Measurements from ENCODE around the gene CA10. TPM values are rescaled to one million over a fixed set of nuclear protein-coding genes. Genes with fewer than 3 reads are reported as not detected.

The CA10 gene
- total and polyA plus RNA-seq, 9 of the 15 experiments (the other 6 are each of a cell fraction or from before 2014, with no cell fraction given) = not detected

GRCh38 chr17:51765282-51766135 is 393.0 kb downstream of the CA10 start:
- no peaks in the 10 kb centered on the region for H3K79me2 ChIP-seq (ENCODE audit: control insufficient read depth, insufficient read depth, low read length)
- H3K4me2 ChIP-seq (ENCODE audit: insufficient read depth, low read length) = no peak overlapping the region
- in situ Hi-C loops (cut with MboI) = no loop called here
- no TSS peak for BruUV-seq (replicated peaks)
- intact Hi-C loops (cut with micrococcal nuclease) = no loop called here
- DNase-seq (ENCODE audit: extremely low read depth in 1 of 4, low spot score in 3 of 4) (no peak), ATAC-seq (no peak), FAIRE-seq (no peak)
- no peaks in the 10 kb centered on the region for H3K9me1 ChIP-seq (ENCODE audit: control insufficient read depth, insufficient read depth, low read length)
- H4K20me1 ChIP-seq (replicated peaks; ENCODE audit: control insufficient read depth, insufficient read depth, low read length) = no peaks in the 10 kb centered on the region
- WGBS (ENCODE audit: insufficient coverage, low coverage, missing lambda C conversion rate) = 2% methylated on average over 8 of the region's 8 CpGs
- POLR2A ChIA-PET = interaction anchor here (0.6 kb wide), 1 partner anchor 374 kb away, joined by 3 read pairs; no protein-coding TSS in a partner anchor
- no peaks in the 10 kb centered on the region for H3K9me3 ChIP-seq (replicated peaks; ENCODE audit: control insufficient read depth, insufficient read depth, low read depth, low read length)
- CTCF ChIA-PET (ENCODE audit: low intra/inter-chr PET ratio) = no interaction called here
- no peaks in the 10 kb centered on the region for H3K27me3 ChIP-seq (ENCODE audit: control insufficient read depth in 2 of 2, insufficient read depth in 2 of 2, low read length in 2 of 2)
- H3K4me3 ChIP-seq = no peak overlapping the region
- no peak overlapping the region for H3K27ac ChIP-seq (ENCODE audit: extremely low read depth, low read depth, low read length)
- TF ChIP-seq TARDBP (IDR thresholded peaks at IDR 0.05) = no peak
- TF ChIP-seq BHLHE40 (IDR thresholded peaks at IDR 0.05; ENCODE audit: low read length) = no peak
- no peaks in the 10 kb centered on the region for H3K4me1 ChIP-seq (replicated peaks in 1 of 2; ENCODE audit: control insufficient read depth in 2 of 2, insufficient read depth in 2 of 2, low read length in 2 of 2)
- H2AFZ ChIP-seq (ENCODE audit: low read depth, low read length) = no peak overlapping the region
- no peaks in the 10 kb centered on the region for H3K36me3 ChIP-seq (ENCODE audit: control insufficient read depth, insufficient read depth, low read length)
- H3K9ac ChIP-seq (ENCODE audit: insufficient read depth in 1 of 2, low read depth in 2 of 2, low read length in 2 of 2) = no peak overlapping the region

GRCh38 chr17:51764387-51764971 is 394.0 kb downstream of the CA10 start:
- FAIRE-seq = peak; percentile 79
- Histone ChIP-seq H3K9me3 (replicated peaks; ENCODE audit: control insufficient read depth, insufficient read depth, low read depth, low read length) (no peaks in the 10 kb centered on the region), H3K4me1 (replicated peaks in 1 of 2; ENCODE audit: control insufficient read depth in 2 of 2, insufficient read depth in 2 of 2, low read length in 2 of 2) (no peaks in the 10 kb centered on the region), H4K20me1 (replicated peaks; ENCODE audit: control insufficient read depth, insufficient read depth, low read length) (no peaks in the 10 kb centered on the region), H3K9me1 (ENCODE audit: control insufficient read depth, insufficient read depth, low read length) (no peaks in the 10 kb centered on the region), H3K4me2 (ENCODE audit: insufficient read depth, low read length) (no peak overlapping the region), H3K9ac (ENCODE audit: insufficient read depth in 1 of 2, low read depth in 2 of 2, low read length in 2 of 2) (no peak overlapping the region), H3K27me3 (ENCODE audit: control insufficient read depth in 2 of 2, insufficient read depth in 2 of 2, low read length in 2 of 2) (no peaks in the 10 kb centered on the region), H3K4me3 (no peak overlapping the region), H2AFZ (ENCODE audit: low read depth, low read length) (no peak overlapping the region), H3K79me2 (ENCODE audit: control insufficient read depth, insufficient read depth, low read length) (no peaks in the 10 kb centered on the region), H3K36me3 (ENCODE audit: control insufficient read depth, insufficient read depth, low read length) (no peaks in the 10 kb centered on the region), H3K27ac (ENCODE audit: extremely low read depth, low read depth, low read length) (no peak overlapping the region)
- WGBS (ENCODE audit: insufficient coverage, low coverage, missing lambda C conversion rate) = 0% methylated on average over 4 of the region's 4 CpGs
- ChIA-PET CTCF (ENCODE audit: low intra/inter-chr PET ratio) (interaction anchor here (0.6 kb wide), 1 partner anchor 300 kb away, joined by 3 read pairs; no protein-coding TSS in a partner anchor), POLR2A (interaction anchor here (0.6 kb wide), 1 partner anchor 20 kb away, joined by 3 read pairs; no protein-coding TSS in a partner anchor)
- BruUV-seq (replicated peaks) = no TSS peak
- peak; percentile 95 for ATAC-seq
- intact Hi-C loops (cut with micrococcal nuclease) = loop anchor here (1.0 kb wide), 1 partner anchor 342 kb away; no protein-coding TSS in a partner anchor
- peak; percentile 46 to 64 (median 58) for DNase-seq (ENCODE audit: extremely low read depth in 1 of 4, low spot score in 3 of 4)
- in situ Hi-C loops (cut with MboI) = no loop called here
- TF ChIP-seq FOS (IDR thresholded peaks at IDR 0.05; ENCODE audit: extremely low read depth, insufficient read length) (no peak), CBX5 (IDR thresholded peaks at IDR 0.05; ENCODE audit: borderline replicate concordance, low read depth) (no peak), SMC3 (conservative IDR thresholded peaks at IDR 0.05; ENCODE audit: insufficient read depth, low read depth, low read length) (peak; percentile 65), U2AF2 (optimal IDR thresholded peaks at IDR 0.05; ENCODE audit: low read depth, low read length) (no peak), ZNF253 (CRISPR knock-in tag; conservative IDR thresholded peaks at IDR 0.05) (no peak), ZKSCAN1 (IDR thresholded peaks at IDR 0.05; ENCODE audit: low read depth, low read length) (no peak), MAFF (IDR thresholded peaks at IDR 0.05; ENCODE audit: low read length) (no peak), HNRNPUL1 (IDR thresholded peaks at IDR 0.05; ENCODE audit: low read length) (no peak), SAP30 (IDR thresholded peaks at IDR 0.05; ENCODE audit: borderline replicate concordance, insufficient read depth, low read depth, low read length, poor library complexity, severe bottlenecking) (no peak), TGIF2 (CRISPR knock-in tag; IDR thresholded peaks at IDR 0.05) (no peak), SIRT6 (IDR thresholded peaks at IDR 0.05; ENCODE audit: low read depth, low read length) (no peak), IRF1 (CRISPR knock-in tag; IDR thresholded peaks at IDR 0.05; ENCODE audit: borderline replicate concordance) (no peak), ZNF436 (CRISPR knock-in tag; IDR thresholded peaks at IDR 0.05) (no peak), ZNF830 (CRISPR knock-in tag; IDR thresholded peaks at IDR 0.05) (no peak)

Measured in K562 (cell line).